IPS-NIHi7 (cell line): ENCODE data around the gene ABI3.

ENCODE experiments used
- DNase-seq: peaks from one replicate; pipeline ENCODE4 v3.0.0; 2012; ENCODE audit warnings: mixed read lengths; ENCODE audit errors: extremely low spot score

Gene ABI3

DNA sequence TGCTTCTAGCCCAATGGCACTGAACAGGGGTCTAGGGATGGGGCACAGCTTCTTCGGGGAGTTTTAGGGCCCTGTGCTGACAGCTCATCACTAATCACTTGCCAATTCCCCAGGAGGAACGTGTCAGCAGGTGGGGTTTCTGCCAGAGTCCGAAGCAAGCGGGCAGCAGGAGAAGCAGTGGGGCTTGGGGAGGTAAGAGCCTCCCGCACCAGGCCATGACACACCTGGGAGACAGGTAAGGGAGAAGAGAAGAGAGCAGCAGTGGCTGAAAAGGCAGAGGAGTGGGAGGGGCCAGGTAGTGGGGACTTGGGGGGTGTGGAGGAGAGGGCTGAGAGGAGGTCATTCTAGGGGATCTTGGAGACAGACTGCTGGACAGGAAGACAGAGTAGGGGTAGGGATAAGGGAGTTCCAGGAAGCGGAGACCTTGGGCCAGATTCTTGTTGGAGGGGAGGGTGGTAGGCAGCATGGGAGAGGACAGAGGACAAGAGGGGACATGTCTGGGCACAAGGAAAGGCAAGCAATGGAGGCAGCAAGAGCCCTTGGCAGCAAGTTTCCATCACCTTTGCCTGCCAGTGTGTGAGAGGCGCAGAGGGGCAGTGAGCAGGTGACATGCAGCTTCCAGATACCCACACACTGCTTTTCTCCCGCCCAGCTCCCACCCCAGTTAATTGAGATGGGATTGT, 15.2 kb downstream of the ABI3 start:
- DNase-seq = no peak

DNA sequence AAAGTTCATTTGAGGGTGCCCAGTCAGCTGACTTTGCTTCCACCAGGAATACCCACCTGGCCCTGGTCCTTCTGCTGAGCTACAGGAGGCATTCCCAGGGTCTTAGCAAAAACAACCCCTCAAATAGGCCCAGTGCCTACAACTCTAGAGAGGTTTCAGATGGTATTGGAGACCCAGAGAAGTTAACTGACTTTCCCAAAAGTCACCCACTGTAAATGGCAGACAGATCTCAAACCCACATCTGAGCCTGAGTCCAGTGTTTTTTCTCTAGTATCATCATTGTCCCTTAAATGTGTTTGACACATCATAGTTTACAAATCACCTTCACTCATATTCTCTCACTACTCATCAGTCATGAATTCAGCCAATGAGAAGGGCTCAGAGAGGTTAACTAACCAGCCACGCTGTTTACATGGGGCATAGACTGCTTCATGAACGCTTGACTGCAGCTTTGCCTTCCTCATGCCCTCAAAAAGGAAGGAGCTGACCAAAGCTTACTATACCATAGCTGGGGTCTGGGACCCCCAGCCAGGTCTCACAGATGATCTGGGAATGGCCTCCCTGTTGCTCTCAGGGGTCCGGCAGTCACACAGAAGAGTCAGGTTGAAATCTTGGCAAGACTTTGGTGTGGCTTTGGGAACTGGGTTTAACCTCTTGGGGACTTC, 16.4 kb downstream of the ABI3 start:
- DNase-seq = no peak

DNA sequence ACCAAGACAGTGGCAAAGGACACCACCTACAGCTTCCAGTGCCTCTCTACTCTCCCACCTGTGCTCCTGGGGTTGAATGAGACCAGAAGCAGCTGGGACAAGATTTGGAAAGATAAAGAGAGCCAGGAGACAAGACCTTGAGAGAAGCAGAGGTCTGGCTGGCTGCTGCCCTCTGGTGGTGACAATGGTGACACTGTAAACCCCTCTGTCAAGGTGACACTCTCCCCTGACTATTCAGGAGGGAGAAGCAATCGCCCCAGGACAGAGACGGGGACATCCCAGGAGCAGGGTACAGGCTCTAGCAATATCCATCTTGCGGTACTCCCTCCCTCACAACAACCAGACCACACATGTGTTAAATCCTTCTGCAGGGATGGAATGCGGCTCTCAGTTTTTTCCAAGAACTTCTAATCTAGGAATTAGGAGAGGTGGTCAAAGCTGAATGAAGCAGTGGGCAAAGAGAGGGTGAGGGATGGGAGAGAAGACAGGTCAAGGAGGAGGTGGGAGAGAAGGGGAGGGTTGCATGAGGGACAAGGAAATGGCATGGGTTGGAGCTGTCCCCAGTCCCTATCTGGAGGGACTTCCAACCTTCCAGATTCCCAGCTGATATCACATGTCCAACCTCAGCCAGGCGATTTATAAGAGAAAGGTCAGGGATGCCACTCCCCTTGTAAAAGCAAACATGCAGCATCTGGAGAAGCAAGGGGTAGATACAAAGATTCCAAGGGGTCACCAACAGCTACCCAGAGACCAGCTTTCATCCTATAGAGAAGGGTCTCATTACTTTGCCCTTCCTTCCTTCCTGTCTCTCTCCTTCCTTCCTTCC, 17.1 kb downstream of the ABI3 start:
- peak; percentile 80 for DNase-seq

DNA sequence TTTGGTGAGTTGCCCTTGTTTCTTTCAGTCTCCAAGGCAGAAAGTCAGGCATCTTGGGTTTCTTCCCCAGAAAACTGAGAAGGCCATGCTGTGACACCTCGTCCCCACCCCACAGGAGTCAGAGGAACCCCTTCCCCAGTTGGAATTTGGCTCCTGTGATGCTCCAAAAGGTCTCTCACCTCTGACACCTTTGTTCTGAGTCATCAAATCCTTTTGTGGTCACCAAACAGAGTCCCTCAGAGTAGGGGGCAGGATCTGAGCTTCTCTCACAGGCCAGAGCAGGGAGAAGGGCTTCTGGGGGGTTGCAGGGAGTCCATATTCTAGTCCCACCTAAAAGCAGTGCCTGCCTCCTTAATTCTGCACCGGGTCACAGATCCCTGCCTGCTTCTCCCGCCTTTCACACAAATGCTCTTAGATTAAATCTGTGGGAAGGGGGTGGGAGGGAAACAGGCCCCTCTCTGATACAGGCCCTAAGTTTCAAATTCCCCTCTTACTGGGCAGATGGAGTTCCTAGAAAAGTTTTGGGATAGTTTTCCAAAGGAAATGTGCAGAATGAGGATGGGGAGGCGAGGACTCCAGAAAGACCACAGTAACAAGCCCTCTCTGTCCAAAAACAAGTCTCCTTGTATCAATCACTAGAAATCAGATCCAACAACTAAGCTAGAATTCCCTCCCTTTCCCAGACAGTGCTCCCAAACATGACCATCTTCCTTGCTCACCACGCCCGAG, 18.7 kb downstream of the ABI3 start:
- DNase-seq = no peak

DNA sequence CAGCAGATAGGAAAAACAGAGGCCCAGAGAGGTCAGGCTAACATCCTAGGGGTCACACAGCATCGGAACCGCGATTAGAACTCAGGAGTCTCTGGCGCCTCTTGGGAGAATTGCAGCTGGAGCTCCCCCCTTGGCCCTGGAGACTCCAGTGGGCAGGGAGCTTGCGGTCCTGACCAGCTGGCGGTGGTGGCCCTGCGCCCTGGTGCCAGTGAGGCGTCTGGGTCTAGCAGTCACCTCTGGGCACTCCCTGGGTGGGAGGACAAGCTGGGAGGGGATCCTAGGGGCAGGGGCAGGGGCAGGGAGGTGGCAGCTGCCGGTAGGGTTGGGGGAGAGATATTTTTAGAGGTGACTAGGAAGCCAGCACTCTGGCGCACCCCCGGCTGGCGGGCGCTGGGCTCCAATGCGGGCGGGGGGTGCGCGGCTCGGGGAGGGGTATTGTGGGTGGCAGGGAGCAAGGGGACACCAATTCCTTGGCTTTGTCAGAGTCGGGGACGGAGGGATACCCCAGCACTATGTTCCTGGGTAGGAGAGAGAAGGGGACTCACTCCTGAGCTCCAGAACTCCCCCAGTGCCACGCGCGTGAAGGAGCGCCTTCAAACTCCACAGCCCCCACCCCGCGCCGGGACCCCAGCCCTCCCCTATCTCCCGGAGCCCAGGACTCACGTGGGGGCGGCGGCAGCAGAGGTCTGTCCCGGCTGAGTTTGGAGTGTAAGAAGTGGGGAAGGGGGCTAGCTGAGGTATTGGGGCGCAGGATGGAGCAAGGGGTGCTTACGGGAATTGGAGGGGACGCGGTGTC, 19.5 kb downstream of the ABI3 start:
- no peak for DNase-seq

DNA sequence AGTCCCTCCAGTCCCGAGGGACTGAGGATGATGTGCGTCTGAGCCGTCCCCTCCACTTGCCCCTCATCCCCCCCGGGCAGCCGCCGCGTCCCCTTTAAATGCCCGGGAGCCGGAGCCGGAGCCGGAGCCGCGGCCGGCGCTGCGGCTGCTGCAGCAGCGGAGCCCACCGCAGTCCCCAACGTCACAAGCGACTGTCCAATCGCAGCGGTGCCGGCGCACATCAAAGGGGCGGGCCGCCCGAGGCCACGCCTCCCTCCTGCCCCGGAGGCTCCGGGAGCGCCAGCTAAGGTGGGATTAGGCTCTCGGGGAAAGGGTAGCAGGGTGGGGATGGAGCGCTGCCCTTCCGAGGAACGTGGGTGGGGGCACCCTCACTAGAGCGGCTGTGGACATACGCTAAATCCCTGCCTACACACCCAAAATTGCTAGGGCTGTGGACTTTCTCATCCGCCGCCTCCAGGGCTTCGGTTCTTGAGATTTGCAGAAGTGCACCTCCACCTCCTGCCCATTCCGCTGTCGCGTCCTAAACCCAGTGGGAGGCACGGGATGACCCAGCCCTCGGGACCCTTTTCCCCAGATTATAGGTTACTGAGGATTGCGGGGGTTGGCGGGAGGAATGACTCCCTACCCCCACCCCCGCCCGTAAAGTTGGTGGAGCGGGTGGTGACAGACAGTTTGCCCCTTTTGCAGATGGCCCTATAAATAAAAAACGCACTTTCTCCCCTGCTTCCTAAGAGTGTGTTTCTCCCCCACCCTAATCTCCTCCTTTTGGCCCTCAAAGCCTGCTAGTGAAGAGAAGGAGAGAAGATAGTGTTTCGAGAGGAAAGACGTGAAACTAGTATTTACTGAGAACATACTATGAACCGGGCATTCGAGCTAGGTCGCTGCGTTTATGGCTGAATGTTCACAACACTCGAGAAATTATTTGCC, 20.4 kb downstream of the ABI3 start, which contains the start of gene PHOSPHO1:
Gene PHOSPHO1, minus strand, starts transcription at position 152 of the 927 bp plus-strand sequence. CDS start 4,096 bp downstream, outside the sequence.
- peak; percentile 99 for DNase-seq

DNA sequence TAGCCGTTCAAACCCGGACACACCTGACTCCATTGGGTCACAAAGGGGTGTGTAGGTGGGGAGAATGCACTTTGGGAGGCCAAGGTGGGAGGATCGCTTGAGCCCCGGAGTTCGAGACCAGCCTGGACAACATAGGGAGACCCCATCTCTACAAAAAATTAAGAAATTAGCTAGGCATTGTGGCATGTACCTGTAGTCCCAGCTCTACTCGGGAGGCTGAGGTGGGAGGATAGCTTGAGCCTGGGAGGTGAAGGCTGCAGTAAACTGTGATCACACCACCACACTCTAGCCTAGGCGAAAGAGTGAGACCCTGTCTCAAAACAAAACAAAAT, 21.0 kb downstream of the ABI3 start:
- no peak for DNase-seq

DNA sequence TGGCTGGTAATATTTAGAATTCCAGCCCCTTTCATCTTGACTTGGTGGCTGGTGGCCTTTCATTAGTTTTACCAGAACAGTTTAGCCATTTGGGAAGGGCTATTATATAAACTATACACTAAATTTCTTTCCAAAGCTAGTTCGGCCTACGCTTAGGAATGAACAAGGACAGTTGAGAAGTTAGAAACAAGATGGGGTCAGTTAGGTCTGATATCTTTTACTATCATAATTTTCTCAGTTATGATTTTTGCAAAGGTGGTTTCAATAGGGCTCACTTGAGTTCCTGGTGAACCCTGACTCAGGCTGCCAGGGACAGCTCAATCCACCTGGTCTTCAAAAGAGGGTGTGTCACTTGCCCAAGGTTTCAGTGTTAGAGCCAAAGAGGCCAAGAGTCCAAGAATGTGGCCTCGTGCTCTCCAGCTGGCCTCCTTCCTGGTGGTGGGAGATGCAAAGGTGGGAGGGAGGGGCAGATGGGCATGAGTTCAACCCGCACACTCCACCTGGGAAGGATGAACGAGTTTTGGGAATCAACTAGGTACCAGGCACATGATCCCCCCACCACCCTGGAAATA, 24.1 kb downstream of the ABI3 start:
- no peak for DNase-seq

DNA sequence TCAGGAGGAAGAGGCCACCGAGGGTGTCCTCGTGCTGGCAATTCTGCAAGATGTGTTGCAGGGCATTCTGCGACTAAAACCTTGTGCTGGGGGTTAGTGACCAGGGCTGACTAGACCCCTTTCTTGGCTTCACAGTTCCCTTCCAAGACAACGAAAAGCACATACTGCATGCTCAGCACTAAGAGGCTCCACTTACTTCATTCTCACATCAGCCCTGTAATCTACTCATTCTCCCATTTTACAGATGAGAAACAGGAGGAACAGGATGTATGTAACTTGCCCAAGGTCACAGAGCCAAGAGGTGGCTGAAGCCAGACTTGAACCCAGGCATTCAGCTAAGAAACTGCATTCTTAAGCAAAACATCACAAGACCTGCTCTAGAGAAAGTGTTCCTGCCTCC, 25.4 kb downstream of the ABI3 start:
- DNase-seq = no peak

DNA sequence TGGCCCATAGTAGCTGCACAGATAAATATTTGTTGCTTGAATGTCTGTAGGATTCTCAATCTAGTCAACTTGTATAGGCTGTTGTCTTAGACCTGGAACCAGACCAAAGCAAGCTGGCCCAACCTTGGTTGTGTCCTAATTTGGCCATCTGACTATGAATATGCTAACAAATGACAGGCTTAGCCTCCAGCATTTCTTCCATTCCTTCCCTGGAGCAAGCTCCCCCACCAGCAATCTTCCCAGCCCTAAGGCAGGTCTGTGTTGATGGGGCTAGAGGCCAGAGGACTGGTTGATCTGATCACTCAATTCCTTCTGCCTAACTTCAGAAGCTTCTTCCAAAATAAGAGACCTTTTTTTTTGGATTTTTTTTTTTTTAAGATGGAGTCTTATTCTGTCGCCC, 29.5 kb downstream of the ABI3 start:
- no peak for DNase-seq

DNA sequence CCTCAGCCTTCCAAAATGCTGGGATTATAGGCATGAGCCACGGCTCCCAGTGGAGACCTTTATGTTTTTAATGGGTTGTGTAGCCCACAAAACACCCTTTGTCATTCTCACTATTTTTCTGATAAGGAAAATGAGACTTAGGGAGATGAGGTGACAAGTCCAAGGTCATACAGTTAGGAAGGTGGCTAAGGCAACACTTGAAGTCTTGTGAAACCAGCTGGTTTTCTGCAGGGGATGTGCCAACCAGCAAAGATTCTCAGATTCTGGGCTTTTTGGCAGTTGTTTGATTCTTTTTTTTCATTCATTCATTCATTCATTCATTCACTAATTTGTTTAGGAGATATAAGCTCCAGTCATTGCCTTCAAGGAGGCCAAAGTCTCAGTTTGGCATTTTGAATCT, 30.1 kb downstream of the ABI3 start:
- no peak for DNase-seq

DNA sequence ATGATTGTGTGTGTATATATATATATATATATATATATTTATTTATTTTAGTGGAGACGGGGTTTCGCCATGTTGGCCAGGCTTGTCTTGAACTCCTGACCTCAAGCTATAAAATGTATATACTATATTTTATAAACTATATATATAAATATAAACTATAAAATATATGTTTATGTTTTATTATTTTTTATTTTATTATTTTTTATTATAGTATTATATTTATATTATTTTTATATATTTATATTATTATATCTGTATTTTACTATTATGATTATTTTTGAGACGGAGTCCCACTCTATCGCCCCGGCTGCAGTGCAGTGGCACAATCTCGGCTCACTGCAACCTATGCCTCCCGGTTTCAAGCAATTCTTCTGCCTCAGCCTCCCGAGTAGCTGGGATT, 30.5 kb downstream of the ABI3 start:
- DNase-seq = no peak

DNA sequence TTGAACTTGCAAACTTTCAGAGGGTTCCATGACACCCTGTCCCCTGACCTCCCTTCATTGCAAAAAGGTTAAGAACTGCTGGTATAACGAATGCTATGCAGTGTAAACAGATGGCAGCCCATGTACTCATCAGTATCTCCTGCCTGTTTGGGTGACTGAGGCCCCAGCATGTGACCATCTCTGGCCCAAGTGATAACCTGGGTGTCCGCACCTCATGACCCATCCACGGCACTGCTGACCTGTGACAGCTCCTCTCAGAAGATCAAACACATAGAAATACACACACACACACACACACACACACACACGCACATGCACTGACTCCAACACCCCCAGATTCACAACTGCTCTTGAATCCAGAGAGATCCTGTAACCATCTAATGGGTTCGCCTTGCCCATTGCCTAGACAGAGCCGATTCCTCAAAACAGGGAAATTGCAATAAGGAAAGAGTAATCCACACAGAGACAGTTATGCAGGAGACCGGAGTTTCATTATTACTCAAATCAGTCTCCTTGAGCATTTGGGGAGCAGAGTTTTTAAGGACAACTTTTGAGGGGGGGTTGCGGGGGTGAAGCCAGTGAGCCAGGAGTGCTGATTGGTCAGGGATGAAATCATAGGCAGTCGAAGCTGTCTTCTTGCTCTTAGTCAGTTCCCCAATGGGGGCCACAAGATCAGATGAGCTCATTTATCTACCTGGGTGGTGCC, 31.3 kb downstream of the ABI3 start:
- no peak for DNase-seq

- no peak for DNase-seq
Observed at GRCh38 chr17:49242813-49243212, 32.3 kb downstream of the ABI3 start.

DNA sequence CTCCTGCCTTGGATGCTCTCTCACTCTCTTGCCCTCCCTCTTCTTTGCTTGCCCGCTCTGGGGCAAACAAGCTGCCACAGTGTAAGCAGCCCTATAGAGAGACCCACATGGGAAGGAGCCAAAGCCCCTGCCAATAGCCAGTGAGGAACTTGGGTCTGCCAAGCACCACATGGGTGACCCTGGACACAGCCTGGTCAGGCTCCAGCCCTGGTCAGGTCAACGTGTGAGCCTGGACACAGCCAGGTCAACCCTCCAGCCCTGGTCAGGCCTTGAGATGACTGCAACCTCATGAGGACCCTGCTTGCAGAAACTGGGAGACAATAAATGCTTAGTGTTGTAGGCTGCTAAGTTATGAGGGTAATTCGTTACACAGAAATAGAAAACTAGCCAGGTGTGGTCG, 34.3 kb downstream of the ABI3 start:
- no peak for DNase-seq

- no peak for DNase-seq
Observed at GRCh38 chr17:49247944-49248343, 37.4 kb downstream of the ABI3 start.

- no peak for DNase-seq
Observed at GRCh38 chr17:49249292-49249794, 38.8 kb downstream of the ABI3 start.

GRCh38 chr17:49249890-49250522, 39.5 kb downstream of the ABI3 start:
- DNase-seq = no peak
